Femur (tissue), 1 donor: ENCODE results near the gene IFRD2.
A peak's percentile ranks its signal among the peaks of the same experiment; 100 is the strongest.
"Not testable (repeated sequence)": the region's sequence is repeated elsewhere in the genome, so short reads cannot be mapped to it uniquely, and the experiment has no call there.

Source experiments
- DNase-seq: peaks from one replicate; pipeline ENCODE4 v3.0.0-alpha.2; 2017

IFRD2 gene

GRCh38 chr3:50323614-50324199 lies 31.5 kb upstream of the IFRD2 start:
- peak; percentile 35 for DNase-seq

DNA sequence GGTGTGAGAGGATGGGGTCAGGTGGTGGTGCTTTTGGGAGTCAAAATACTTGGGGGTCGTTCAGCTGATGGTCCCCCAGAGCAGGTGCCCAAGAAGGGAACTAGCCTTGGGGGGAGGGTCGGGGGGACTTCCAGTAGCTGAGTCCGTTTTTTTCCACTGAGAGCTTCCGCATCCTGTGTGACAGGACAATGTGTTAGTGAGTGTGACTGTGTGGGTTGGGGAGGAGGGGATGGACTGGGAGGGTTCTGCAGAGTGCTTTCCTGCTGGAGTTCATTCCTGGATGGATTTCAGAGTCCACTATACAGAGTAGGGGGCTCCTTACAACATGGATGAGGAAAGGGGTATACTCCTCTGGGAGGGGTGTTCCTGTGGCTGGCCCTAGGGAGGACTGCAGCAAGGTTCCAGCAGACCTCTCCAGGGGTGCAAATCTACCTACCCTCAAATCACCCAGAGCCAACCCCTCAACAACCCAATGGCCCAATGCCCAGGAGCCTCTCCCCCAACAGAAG lies 30.9 kb upstream of the IFRD2 start:
- no peak for DNase-seq

GRCh38 chr3:50322386-50323091 lies 30.3 kb upstream of the IFRD2 start, which contains the start of gene HYAL2:
Gene HYAL2, minus strand, starts transcription at chr3:50322745. Its CDS starts 2,256 bp downstream, at chr3:50320489.
- peak; percentile 57 for DNase-seq

DNA sequence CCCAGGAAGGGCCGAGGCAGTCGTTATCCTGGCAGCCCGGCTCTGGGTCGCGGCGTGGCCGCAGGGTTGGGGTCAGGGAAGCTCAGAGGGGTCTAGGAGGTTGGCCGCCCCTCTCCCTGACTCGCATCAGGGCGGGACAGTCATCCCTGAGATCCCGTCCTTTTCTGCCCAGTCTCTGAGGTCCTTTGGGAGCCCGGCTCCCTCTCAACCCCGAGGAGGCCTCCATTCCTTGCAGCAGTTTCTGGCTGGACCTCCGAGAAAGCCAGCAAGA lies 29.8 kb upstream of the IFRD2 start:
- DNase-seq, result no peak

DNA sequence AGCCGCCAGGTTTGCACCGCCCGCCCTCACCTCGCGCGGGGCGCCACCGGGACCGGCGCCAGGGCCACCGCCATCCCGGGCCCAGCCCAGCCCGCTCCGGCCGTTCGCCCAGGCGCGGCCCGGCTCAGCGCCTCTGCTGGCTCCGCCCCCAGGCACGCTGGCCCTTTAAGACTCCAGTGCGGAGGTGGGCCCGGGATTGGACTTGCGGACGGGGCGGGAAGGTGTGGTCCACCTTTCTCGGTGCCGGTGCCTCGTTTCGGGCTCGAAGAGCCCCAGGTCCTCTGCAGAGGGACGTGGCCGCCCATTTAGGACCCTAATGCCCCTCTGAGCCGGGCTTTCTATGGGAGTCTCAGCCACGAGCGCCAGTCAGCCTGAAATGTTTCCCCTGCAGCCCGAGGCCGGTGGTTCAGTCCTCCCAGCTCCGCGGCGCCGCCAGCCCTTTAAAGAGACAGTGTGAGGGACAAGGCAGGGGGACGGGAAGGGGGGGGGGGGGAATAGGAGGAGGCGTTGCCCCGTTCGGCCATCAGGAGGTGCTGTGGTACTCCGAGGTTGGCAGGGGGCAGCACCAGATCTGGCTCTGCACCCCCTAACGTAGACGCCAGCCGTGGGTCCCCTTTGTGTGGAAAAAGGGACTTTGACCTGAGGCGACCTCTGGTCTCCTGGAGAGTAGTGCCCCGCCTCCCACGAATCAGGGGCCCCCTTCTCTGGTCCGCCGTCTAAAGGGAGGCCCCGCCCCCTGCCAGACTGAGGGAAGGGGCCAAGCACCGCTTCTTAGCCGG lies 29.3 kb upstream of the IFRD2 start:
- DNase-seq, result peak; percentile 93

DNA sequence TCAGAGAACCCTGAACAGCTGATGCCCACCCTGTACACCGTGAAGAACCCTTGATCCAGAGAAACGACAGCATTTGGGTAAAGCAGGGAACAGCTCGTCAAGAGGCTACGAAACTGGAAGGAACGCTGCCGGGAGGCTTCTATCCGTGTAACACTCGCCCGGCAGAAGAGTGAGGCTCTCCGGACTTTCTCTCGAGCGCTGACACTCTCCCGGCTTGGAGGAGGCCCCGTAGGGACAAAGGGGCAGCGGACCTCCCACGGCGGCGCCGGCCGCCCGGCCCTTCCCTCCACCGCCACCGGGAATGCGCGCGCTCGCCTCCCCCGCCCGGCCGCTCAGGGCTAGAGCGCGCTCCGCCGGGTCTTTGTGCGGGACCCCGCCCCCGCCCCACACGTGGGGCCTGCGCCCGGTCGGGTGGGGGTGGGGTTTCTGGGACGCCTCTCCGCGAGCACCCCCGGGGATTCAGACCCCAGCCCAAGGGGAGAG lies 28.7 kb upstream of the IFRD2 start:
- DNase-seq, result peak; percentile 87

GRCh38 chr3:50319894-50320625 lies 27.8 kb upstream of the IFRD2 start:
- no peak for DNase-seq

DNA sequence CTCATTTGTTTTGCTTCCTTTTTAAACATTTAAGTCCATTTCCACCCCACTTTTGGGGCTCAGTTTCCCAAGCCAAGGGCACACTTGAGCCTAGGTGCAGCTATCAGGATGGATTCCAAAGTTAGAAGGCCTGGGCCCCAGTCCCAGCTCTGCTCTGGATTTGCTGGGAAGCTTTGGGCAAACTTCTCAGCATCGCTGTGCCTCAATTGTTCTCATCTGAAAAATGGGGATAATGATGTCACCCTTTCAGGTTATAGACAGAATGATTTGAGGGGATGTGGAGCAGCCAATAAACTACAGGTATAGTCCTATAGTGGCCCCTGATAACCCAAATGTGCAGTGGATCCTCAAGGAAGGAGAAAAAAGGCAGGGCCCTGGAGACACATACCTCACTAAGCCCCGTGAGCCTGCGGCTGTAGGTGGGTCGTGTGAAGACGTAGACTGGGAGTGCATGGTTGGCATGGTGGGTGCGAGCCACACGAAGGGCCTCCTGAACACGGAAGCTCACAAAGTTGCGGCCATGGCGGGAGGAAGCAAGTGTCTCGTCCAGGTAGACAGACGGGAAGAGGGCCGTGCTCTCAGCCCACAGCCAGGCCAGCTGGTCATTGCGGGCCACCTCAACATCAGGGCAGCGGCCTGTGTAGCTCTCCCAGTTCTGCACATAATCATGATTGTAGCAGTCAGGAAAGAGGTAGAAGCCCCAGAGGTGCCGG lies 27.1 kb upstream of the IFRD2 start:
- DNase-seq, result peak; percentile 17

DNA sequence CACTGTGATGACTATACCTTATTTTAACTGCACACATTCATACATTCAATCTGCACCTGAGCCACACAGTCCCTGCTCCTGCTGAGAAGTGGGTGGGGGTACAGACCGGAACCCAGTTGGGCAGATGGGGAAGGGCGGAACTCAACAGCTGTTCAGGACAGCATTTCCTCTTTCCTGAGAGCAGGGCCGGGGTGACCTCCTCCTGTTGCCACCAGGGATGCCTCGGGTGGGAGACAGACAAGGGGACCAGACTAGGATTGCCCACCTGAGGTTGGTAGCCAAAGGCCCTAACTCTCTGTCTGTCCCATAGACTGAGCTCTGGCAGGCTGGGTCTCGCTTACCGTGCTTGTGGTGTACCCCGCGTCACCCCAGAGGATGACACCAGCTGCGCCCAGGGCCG lies 26.4 kb upstream of the IFRD2 start:
- DNase-seq, result peak; percentile 32

- peak; percentile 24 for DNase-seq
Measured at GRCh38 chr3:50318163-50318562, 25.9 kb upstream of the IFRD2 start.

- DNase-seq, result peak; percentile 24
Measured at GRCh38 chr3:50317300-50317699, 25.1 kb upstream of the IFRD2 start.

- peak; percentile 20 for DNase-seq
Measured at GRCh38 chr3:50316657-50317242, 24.5 kb upstream of the IFRD2 start.

- DNase-seq, result no peak
Measured at GRCh38 chr3:50314816-50315215, 22.6 kb upstream of the IFRD2 start.

- DNase-seq, result no peak
Measured at GRCh38 chr3:50314342-50314741, 22.1 kb upstream of the IFRD2 start.

- not testable (repeated sequence) for DNase-seq
Measured at GRCh38 chr3:50312041-50312440, 19.8 kb upstream of the IFRD2 start.

DNA sequence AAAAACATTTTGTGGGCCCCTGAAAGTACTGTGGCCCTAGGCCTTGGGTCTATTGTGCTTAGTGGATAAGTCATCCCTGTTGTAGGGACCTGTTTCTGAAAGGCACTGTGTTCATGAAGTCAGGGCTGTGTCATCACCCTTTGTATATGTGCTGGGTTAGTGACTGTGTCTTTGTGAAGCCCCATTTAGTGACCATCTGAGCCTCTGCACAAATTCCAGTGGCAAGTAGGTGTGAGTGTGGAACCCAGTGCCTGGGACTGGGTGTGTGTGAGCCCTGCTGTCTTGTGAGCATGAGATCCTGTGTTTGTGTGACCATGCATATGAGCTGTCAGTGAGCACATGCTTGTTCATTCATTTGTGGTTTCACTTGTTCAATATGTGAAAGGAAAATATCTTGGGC lies 12.4 kb upstream of the IFRD2 start:
- no peak for DNase-seq

- DNase-seq, result peak; percentile 71
Measured at GRCh38 chr3:50303013-50303815, 11.0 kb upstream of the IFRD2 start, which contains the start of gene HYAL1. Gene HYAL1, minus strand, starts transcription at chr3:50303574. Its CDS starts 618 bp downstream, at chr3:50302956.

- DNase-seq, result peak; percentile 28
Measured at GRCh38 chr3:50302095-50303012, 10.1 kb upstream of the IFRD2 start.

GRCh38 chr3:50300681-50301254 lies 8.5 kb upstream of the IFRD2 start:
- DNase-seq, result peak; percentile 33
